ENCODE results near the gene DOCK4.

The DOCK4 gene

GRCh38 chr7:111749625-111750024 is 456.6 kb downstream of the DOCK4 start:
- no peak for TF ChIP-seq ZFX (IDR thresholded peaks at IDR 0.05; ENCODE audit: borderline replicate concordance)
- TF ChIP-seq CTCF (IDR thresholded peaks at IDR 0.05) = no peak
- H3K27ac ChIP-seq = peak overlapping the region; percentile 65

DNA sequence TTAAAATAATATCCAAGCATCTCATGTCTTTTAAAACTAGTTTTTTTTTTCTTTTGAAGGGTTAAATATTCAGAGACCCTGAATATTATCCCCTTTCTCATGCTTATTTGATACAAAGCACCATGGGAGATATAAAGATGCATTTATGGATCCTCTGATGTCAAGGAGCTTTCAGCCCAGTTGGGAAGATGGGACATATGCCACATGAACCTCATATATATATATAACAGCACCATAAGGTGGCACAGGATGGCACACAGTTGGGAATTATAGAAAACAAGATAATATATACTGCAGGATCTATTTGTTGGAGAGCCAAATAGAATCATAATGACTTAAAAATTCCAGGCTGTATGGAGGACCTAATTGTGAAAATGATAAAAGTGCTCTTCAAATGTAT is 458.5 kb downstream of the DOCK4 start:
- no peak overlapping the region for H3K27ac ChIP-seq

GRCh38 chr7:111746950-111747349 is 459.2 kb downstream of the DOCK4 start:
- no peak overlapping the region for H3K27ac ChIP-seq
- TF ChIP-seq CTCF (IDR thresholded peaks at IDR 0.05) (no peak), ZFX (IDR thresholded peaks at IDR 0.05; ENCODE audit: borderline replicate concordance) (no peak)

More for the DNA sequence above, 458.5 kb downstream of the DOCK4 start:
- TF ChIP-seq CTCF (IDR thresholded peaks at IDR 0.05) (no peak), ZFX (IDR thresholded peaks at IDR 0.05; ENCODE audit: borderline replicate concordance) (no peak)

GRCh38 chr7:111744501-111745155 is 461.6 kb downstream of the DOCK4 start:
- H3K27ac ChIP-seq = no peak overlapping the region
- TF ChIP-seq ZFX (IDR thresholded peaks at IDR 0.05; ENCODE audit: borderline replicate concordance) = no peak
- no peak for TF ChIP-seq CTCF (IDR thresholded peaks at IDR 0.05)

DNA sequence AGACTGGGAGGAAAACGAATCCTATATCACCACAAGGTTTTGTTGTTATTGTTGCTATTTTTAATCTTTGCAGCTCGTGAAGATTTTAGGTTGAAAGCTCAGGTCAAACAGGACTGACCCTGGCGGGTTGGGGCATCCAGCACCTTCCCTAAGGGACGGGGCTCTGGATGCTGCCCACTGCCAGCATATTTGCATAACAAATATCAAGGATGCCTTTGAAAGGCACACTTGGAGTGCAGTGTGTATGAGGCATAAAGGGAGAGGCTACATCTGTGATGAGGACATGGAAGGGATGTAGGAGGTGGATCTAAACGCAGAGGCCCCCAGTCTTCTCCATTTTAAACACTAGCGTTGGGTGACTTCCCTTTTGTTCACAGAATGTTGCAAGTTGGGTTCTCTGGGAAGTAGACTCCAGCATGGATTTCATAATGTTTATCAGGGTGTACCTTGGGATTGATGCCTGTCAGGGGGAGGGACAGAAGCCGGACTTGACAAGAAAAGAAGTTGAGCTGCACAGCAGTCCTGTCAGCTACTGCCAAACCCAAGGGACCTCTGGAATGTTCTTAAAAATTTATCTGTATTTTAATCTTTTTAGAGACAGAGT is 462.9 kb downstream of the DOCK4 start:
- no peak overlapping the region for H3K27ac ChIP-seq
- TF ChIP-seq CTCF (IDR thresholded peaks at IDR 0.05) = no peak
- no peak for TF ChIP-seq ZFX (IDR thresholded peaks at IDR 0.05; ENCODE audit: borderline replicate concordance)

DNA sequence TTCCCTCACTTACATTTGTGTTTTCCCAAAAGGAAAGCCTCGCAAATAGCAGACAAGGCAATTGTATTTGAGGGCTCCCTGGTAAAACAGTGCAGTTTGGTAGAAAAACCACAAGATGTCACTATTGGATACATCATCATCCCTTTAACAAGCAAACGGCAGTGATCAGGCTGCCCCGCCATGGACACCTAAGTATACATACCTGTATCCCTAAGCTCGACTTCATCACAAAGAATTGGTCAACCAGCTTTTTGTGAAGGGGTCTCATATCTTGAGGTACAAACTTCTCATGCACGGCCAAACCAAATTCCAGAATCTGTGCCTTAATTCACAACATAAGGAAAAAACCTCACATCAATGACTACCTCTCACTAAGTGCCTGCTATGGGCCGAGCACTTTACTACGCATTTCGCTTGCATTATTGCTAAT is 464.4 kb downstream of the DOCK4 start:
- no peak overlapping the region for H3K27ac ChIP-seq
- TF ChIP-seq CTCF (IDR thresholded peaks at IDR 0.05) = peak; percentile 88
- TF ChIP-seq ZFX (IDR thresholded peaks at IDR 0.05; ENCODE audit: borderline replicate concordance) = no peak

DNA sequence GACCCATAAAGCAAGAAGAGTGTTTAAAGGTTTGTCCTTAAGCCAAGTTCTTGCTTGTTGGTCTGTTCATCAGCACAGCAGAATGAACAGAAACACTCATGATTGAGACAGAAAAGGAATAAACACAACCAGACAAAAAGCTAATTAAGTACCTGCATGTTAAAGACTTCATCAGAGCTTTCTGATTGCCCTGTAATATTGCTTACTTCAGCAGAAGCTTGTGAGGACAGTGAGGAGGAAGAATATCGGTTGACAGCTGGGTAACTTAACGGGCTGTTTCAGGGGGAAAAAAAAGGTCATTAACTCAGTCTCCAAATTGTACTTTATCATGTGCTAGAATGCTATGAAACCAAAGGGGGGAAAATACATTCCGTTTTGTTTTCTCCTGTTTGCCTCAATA is 465.3 kb downstream of the DOCK4 start:
- H3K27ac ChIP-seq = no peak overlapping the region
- TF ChIP-seq ZFX (IDR thresholded peaks at IDR 0.05; ENCODE audit: borderline replicate concordance) (no peak), CTCF (IDR thresholded peaks at IDR 0.05) (no peak)

Measured in 22Rv1 (cell line).